Transverse colon (tissue), 4 donors: ENCODE measurements around the gene ZFHX3. TPM values are rescaled to one million over a fixed set of nuclear protein-coding genes. Genes with fewer than 3 reads are reported as not detected.

Experiments
- DNase-seq: peaks from one replicate; pipeline ENCODE4 v3.0.0-alpha.2; 2019
- H3K27ac ChIP-seq, 4 donors: fragments of 200-600 bp; sonication (generic); 2 replicates each; pipeline ENCODE4 v1.5.1; 2016 to 2018; ENCODE audit warnings: inconsistent platforms in 4 of 4
- H3K27me3 ChIP-seq: fragments of 200-600 bp; sonication (generic); 2 replicates; pipeline ENCODE4 v1.5.1; 2017; ENCODE audit warnings: inconsistent platforms
- H3K36me3 ChIP-seq, 4 donors: fragments of 200-600 bp; sonication (generic); 2 replicates each; pipeline ENCODE4 v1.5.1; 2017 to 2019; ENCODE audit warnings: inconsistent platforms in 4 of 4
- H3K4me1 ChIP-seq, 4 donors: fragments of 200-600 bp; sonication (generic); 2 replicates each; pipeline ENCODE4 v1.5.1; 2017 to 2020; ENCODE audit warnings: inconsistent platforms in 4 of 4
- H3K4me3 ChIP-seq, 4 donors: fragments of 200-600 bp; sonication (generic); 1 replicate in 1 of 4; 2 replicates in 3 of 4; pipeline versions ENCODE4 v1.5.1 to v1.6.1; 2017 to 2019; ENCODE audit warnings: inconsistent platforms in 4 of 4
- H3K9me3 ChIP-seq, 2 donors: fragments of 200-600 bp; sonication (generic); 2 replicates each; pipeline ENCODE4 v1.5.1; 2017 to 2019; ENCODE audit warnings: inconsistent platforms in 2 of 2
- EP300 ChIP-seq: sonication (generic); formaldehyde crosslinking; IDR thresholded peaks from one replicate; pipeline ENCODE4 v1.6.1; 2017; ENCODE audit warnings: antibody characterized with exemption, low read depth
- POLR2A ChIP-seq: fragments of 450-650 bp; IDR thresholded peaks from one replicate; pipeline ENCODE4 v1.6.1; 2016; ENCODE audit warnings: antibody characterized with exemption, mild to moderate bottlenecking, moderate library complexity
- POLR2AphosphoS5 ChIP-seq, 3 donors: sonication (generic); formaldehyde crosslinking; IDR thresholded peaks; one replicate each; pipeline ENCODE4 v1.6.1; 2016; ENCODE audit warnings: antibody characterized with exemption in 3 of 3
- WGBS, 2 donors: methylation state at CpG; one replicate each; pipeline ENCODE4 v1.1.5; 2018; ENCODE audit warnings: low coverage in 1 of 2; 5-methylcytosine and 5-hydroxymethylcytosine counted together
- in situ Hi-C, 4 donors: fragments of 200-750 bp; cut with MboI; loops; one replicate each; pipeline versions ENCODE4 v1.15.0 to v1.15.1; 2017; ENCODE audit warnings: low sequenced_read_pairs in 3 of 4, low pct_ligation_motif_present in 1 of 4, low pct_unique_long_range_greater_than_20kb in 1 of 4
- intact Hi-C: fragments of 100-400 bp; cut with DNase I; formaldehyde crosslinking; loops from one replicate; pipeline ENCODE4 v1.15.1; 2023; ENCODE audit warnings: low total_unique reads
- total RNA-seq, 4 donors: library from RNA; depleted of rRNA; stranded (reverse); fragments of >200 nt; gene quantifications; one replicate each; pipeline ENCODE4 v1.1.0, GENCODE V29; 2016
- TF ChIP-seq, protein P1 (sequence below), 5 experiments: fragments of 200-600 bp in 3 of 5; fragments of 450-650 bp in 2 of 5; sonication (generic) in 3 of 5; IDR thresholded peaks; 1 replicate in 2 of 5; 2 replicates in 3 of 5; pipeline ENCODE4 v1.5.1; 2016 to 2017; ENCODE audit warnings: antibody characterized with exemption in 5 of 5, inconsistent platforms in 3 of 5, mild to moderate bottlenecking in 2 of 5, moderate library complexity in 1 of 5

Gene ZFHX3
- total RNA-seq, 4 donors from 2014 or later = 12.3 to 23.7 (median 15.3) TPM

GRCh38 chr16:72983728-72984350, 64.1 kb downstream of the ZFHX3 start:
- H3K4me3 ChIP-seq = no peak overlapping the region
- in situ Hi-C loops (no loop called here), intact Hi-C loops (no loop called here)
- peaks cover 5 to 25% (median 15%) of the 10 kb centered on the region in 4 donors for H3K4me1 ChIP-seq
- no peaks in the 10 kb centered on the region for H3K27me3 ChIP-seq
- TF ChIP-seq EP300 (no peak), POLR2AphosphoS5 (IDR thresholded peaks at IDR 0.05) (no peak), POLR2A (no peak)
- TF ChIP-seq, protein P1, sequence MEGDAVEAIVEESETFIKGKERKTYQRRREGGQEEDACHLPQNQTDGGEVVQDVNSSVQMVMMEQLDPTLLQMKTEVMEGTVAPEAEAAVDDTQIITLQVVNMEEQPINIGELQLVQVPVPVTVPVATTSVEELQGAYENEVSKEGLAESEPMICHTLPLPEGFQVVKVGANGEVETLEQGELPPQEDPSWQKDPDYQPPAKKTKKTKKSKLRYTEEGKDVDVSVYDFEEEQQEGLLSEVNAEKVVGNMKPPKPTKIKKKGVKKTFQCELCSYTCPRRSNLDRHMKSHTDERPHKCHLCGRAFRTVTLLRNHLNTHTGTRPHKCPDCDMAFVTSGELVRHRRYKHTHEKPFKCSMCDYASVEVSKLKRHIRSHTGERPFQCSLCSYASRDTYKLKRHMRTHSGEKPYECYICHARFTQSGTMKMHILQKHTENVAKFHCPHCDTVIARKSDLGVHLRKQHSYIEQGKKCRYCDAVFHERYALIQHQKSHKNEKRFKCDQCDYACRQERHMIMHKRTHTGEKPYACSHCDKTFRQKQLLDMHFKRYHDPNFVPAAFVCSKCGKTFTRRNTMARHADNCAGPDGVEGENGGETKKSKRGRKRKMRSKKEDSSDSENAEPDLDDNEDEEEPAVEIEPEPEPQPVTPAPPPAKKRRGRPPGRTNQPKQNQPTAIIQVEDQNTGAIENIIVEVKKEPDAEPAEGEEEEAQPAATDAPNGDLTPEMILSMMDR (IDR thresholded peaks at IDR 0.05) = no peak
- no peak for DNase-seq
- 59% methylated on average over 2 of the region's 2 CpGs; no CpG with 5 or more reads in 1 of the 2 donors for WGBS, 2 donors
- H3K27ac ChIP-seq = peak overlapping the region in 1 of 4 donors; percentile 77
- H3K36me3 ChIP-seq = no peaks in the 10 kb centered on the region
- H3K9me3 ChIP-seq = no peaks in the 10 kb centered on the region

- Histone ChIP-seq H3K4me1 (peaks cover 4 to 25% (median 15%) of the 10 kb centered on the region in 4 donors), H3K27me3 (no peaks in the 10 kb centered on the region), H3K9me3 (no peaks in the 10 kb centered on the region), H3K36me3 (no peaks in the 10 kb centered on the region), H3K4me3 (no peak overlapping the region), H3K27ac (no peak overlapping the region)
- TF ChIP-seq POLR2AphosphoS5 (IDR thresholded peaks at IDR 0.05) = no peak
- TF ChIP-seq, protein P1 (IDR thresholded peaks at IDR 0.05) = no peak
- no peak for TF ChIP-seq EP300
- no peak for TF ChIP-seq POLR2A
- no peak for DNase-seq
- WGBS, 2 donors = 87 to 90% methylated on average over 7 to 9 of the region's 9 CpGs
- in situ Hi-C loops = no loop called here
- intact Hi-C loops = no loop called here
Observed at GRCh38 chr16:72983241-72983640, 64.7 kb downstream of the ZFHX3 start.

GRCh38 chr16:72979974-72980373, 68.0 kb downstream of the ZFHX3 start:
- TF ChIP-seq EP300 = no peak
- TF ChIP-seq POLR2A = no peak
- TF ChIP-seq, protein P1 (IDR thresholded peaks at IDR 0.05) = no peak
- TF ChIP-seq POLR2AphosphoS5 (IDR thresholded peaks at IDR 0.05) = no peak

DNA sequence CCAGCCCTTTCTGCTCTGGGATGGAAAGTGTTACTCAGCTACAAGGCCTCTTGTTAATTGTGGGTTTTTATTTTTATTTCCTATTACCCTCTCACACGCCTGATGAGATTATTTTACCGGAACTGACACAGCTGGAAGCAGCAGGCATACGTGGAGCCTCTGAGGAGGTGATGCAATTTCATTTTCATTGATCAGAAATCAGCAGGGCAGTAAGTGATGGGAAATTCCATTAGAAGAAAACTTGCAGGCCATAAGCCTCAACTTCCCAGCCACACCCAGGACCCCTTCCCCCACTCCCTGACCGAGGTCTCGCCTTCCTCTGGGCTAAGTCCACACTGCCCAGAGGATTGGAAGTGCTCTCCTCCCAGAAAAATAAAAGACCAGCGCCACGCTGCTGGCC, 69.7 kb downstream of the ZFHX3 start:
- no peaks in the 10 kb centered on the region for H3K36me3 ChIP-seq
- 57 to 63% methylated on average over 3 to 7 of the region's 7 CpGs for WGBS, 2 donors
- no peak overlapping the region for H3K4me3 ChIP-seq
- DNase-seq = no peak
- no peak for TF ChIP-seq POLR2A
- TF ChIP-seq, protein P1 (IDR thresholded peaks at IDR 0.05) = no peak
- TF ChIP-seq EP300 = no peak
- no peak for TF ChIP-seq POLR2AphosphoS5 (IDR thresholded peaks at IDR 0.05)
- H3K9me3 ChIP-seq = no peaks in the 10 kb centered on the region
- in situ Hi-C loops = no loop called here
- H3K27me3 ChIP-seq = no peaks in the 10 kb centered on the region
- H3K27ac ChIP-seq = peak overlapping the region in 1 of 4 donors; percentile 4
- peaks cover 0 to 13% (median 5%) of the 10 kb centered on the region in 4 donors for H3K4me1 ChIP-seq
- intact Hi-C loops = no loop called here

More at GRCh38 chr16:72979974-72980373, 68.0 kb downstream of the ZFHX3 start:
- 89 to 91% methylated on average over 9 of the region's 9 CpGs for WGBS, 2 donors
- no peak for DNase-seq
- intact Hi-C loops (no loop called here), in situ Hi-C loops (no loop called here)
- Histone ChIP-seq H3K9me3 (no peaks in the 10 kb centered on the region), H3K4me3 (no peak overlapping the region), H3K27me3 (no peaks in the 10 kb centered on the region), H3K36me3 (no peaks in the 10 kb centered on the region), H3K27ac (no peak overlapping the region), H3K4me1 (peaks cover 0 to 16% (median 6%) of the 10 kb centered on the region in 4 donors)
